Activated CD4-positive, CD25-positive, alpha-beta regulatory T cell treated with anti-CD3 and anti-CD28 coated beads, Interleukin-2, amount 50 U/mL, for 16 hours (primary cell): Measurements from ENCODE around the gene PKP2.
"Not testable (repeated sequence)": the region's sequence is repeated elsewhere in the genome, so short reads cannot be mapped to it uniquely, and the experiment has no call there.

Experiments
- DNase-seq: peaks from one replicate; pipeline ENCODE4 v3.0.0-alpha.2; 2020; ENCODE audit warnings: low read depth, low spot score

Gene PKP2

GRCh38 chr12:32863128-32863527, 33.4 kb downstream of the PKP2 start:
- DNase-seq: no peak

- not testable (repeated sequence) for DNase-seq
These were observed 34.9 kb downstream of the PKP2 start for GRCh38 chr12:32861658-32862057.

- DNase-seq: no peak
These were observed 36.4 kb downstream of the PKP2 start for GRCh38 chr12:32860192-32860591.

- DNase-seq: no peak
These were observed 37.2 kb downstream of the PKP2 start for GRCh38 chr12:32859389-32859788.

- DNase-seq: no peak
These were observed 41.9 kb downstream of the PKP2 start for GRCh38 chr12:32854716-32855115.

GRCh38 chr12:32854097-32854496, 42.5 kb downstream of the PKP2 start:
- no peak for DNase-seq

GRCh38 chr12:32847287-32847686, 49.3 kb downstream of the PKP2 start:
- DNase-seq: no peak

- no peak for DNase-seq
These were observed 50.5 kb downstream of the PKP2 start for GRCh38 chr12:32846053-32846452.

GRCh38 chr12:32843528-32844095, 53.0 kb downstream of the PKP2 start:
- no peak for DNase-seq

- no peak for DNase-seq
These were observed 55.5 kb downstream of the PKP2 start for GRCh38 chr12:32841061-32841460.

- DNase-seq: no peak
These were observed 56.7 kb downstream of the PKP2 start for GRCh38 chr12:32839828-32840227.

GRCh38 chr12:32837974-32838373, 58.6 kb downstream of the PKP2 start:
- DNase-seq: no peak

- DNase-seq: no peak
These were observed 59.9 kb downstream of the PKP2 start for GRCh38 chr12:32836710-32837109.

- DNase-seq: no peak
These were observed 62.5 kb downstream of the PKP2 start for GRCh38 chr12:32834122-32834521.

GRCh38 chr12:32828552-32828951, 68.0 kb downstream of the PKP2 start:
- no peak for DNase-seq

- no peak for DNase-seq
These were observed 68.5 kb downstream of the PKP2 start for GRCh38 chr12:32828120-32828519.

GRCh38 chr12:32826807-32827412, 69.7 kb downstream of the PKP2 start:
- DNase-seq: no peak

- no peak for DNase-seq
These were observed 72.0 kb downstream of the PKP2 start for GRCh38 chr12:32824596-32824995.

GRCh38 chr12:32822344-32822743, 74.2 kb downstream of the PKP2 start:
- DNase-seq: no peak

GRCh38 chr12:32821710-32822109, 74.9 kb downstream of the PKP2 start:
- no peak for DNase-seq

GRCh38 chr12:32821293-32821692, 75.3 kb downstream of the PKP2 start:
- no peak for DNase-seq

GRCh38 chr12:32820376-32820931, 76.1 kb downstream of the PKP2 start:
- no peak for DNase-seq

- DNase-seq: no peak
These were observed 77.2 kb downstream of the PKP2 start for GRCh38 chr12:32819424-32819823.
